ENCODE data around the gene PRB4. TPM values are rescaled to one million over a fixed set of nuclear protein-coding genes. Genes with fewer than 3 reads are reported as not detected.

PRB4 gene
- total and polyA plus RNA-seq, 11 donors, result not detected

GRCh38 chr12:11324426-11324825 is 14.2 kb upstream of the PRB4 start:
- Histone ChIP-seq H3K27me3 (no peaks in the 10 kb centered on the region), H3K27ac (no peak overlapping the region), H3K4me1 (no peaks in the 10 kb centered on the region), H3K36me3 (no peaks in the 10 kb centered on the region), H3K4me3 (no peak overlapping the region), H3K9me3 (no peaks in the 10 kb centered on the region)
- no peak for TF ChIP-seq CTCF (IDR thresholded peaks at IDR 0.05)
- TF ChIP-seq POLR2A (IDR thresholded peaks at IDR 0.05), result no peak
- ATAC-seq (no peak), DNase-seq (no peak)
- 92 to 98% (median 95%) methylated on average over 3 of the region's 3 CpGs for whole genome bisulfite sequencing, 4 donors
- intact Hi-C loops (cut with DNase I), result no loop called here

- ATAC-seq (no peak), DNase-seq (no peak)
- peaks cover 0 to 12% (median 1%) of the 10 kb centered on the region in 12 donors for H3K9me3 ChIP-seq
- intact Hi-C loops (cut with DNase I), result no loop called here
- H3K4me1 ChIP-seq, result no peaks in the 10 kb centered on the region
- TF ChIP-seq POLR2A (IDR thresholded peaks at IDR 0.05) (no peak), CTCF (IDR thresholded peaks at IDR 0.05) (no peak)
- no peaks in the 10 kb centered on the region for H3K36me3 ChIP-seq
- WGBS, 4 donors, result 64 to 73% (median 72%) methylated on average over 2 of the region's 2 CpGs
- no peak overlapping the region for H3K27ac ChIP-seq
- H3K4me3 ChIP-seq, result no peak overlapping the region
- no peaks in the 10 kb centered on the region for H3K27me3 ChIP-seq
Measured at GRCh38 chr12:11321980-11322379, 11.7 kb upstream of the PRB4 start.

- no peaks in the 10 kb centered on the region for H3K36me3 ChIP-seq
- TF ChIP-seq POLR2A (IDR thresholded peaks at IDR 0.05) (no peak), CTCF (IDR thresholded peaks at IDR 0.05) (no peak)
- H3K27ac ChIP-seq, result no peak overlapping the region
- ATAC-seq (no peak), DNase-seq (no peak)
- no peaks in the 10 kb centered on the region for H3K27me3 ChIP-seq
- no peaks in the 10 kb centered on the region for H3K4me1 ChIP-seq
- peaks cover 0 to 2% (median 0%) of the 10 kb centered on the region in 12 donors for H3K9me3 ChIP-seq
- 70 to 80% (median 71%) methylated on average over 2 of the region's 2 CpGs for WGBS, 4 donors
- intact Hi-C loops (cut with DNase I), result no loop called here
- no peak overlapping the region for H3K4me3 ChIP-seq
Measured at GRCh38 chr12:11307143-11307542, 3.1 kb downstream of the PRB4 start.

GRCh38 chr12:11273449-11273848 is 36.8 kb downstream of the PRB4 start:
- no peak overlapping the region for H3K27ac ChIP-seq
- H3K4me1 ChIP-seq, result no peaks in the 10 kb centered on the region
- intact Hi-C loops (cut with DNase I), result no loop called here
- no peaks in the 10 kb centered on the region for H3K27me3 ChIP-seq
- H3K9me3 ChIP-seq, result no peaks in the 10 kb centered on the region
- no peak overlapping the region for H3K4me3 ChIP-seq
- ATAC-seq, result no peak
- DNase-seq, result no peak
- no peaks in the 10 kb centered on the region for H3K36me3 ChIP-seq
- WGBS, 4 donors, result 34 to 46% (median 42%) methylated on average over 3 of the region's 3 CpGs
- TF ChIP-seq CTCF (IDR thresholded peaks at IDR 0.05) (no peak), POLR2A (IDR thresholded peaks at IDR 0.05) (no peak)
